BLaER1 (cell line): ENCODE measurements around the gene TBK1.
"Not testable (repeated sequence)": the region's sequence is repeated elsewhere in the genome, so short reads cannot be mapped to it uniquely, and the experiment has no call there.

Experiments used
- H3K27ac ChIP-seq: shearing (Covaris generic); formaldehyde crosslinking; 2 replicates; pipeline ENCODE4 v1.8.1; 2022
- H3K27me3 ChIP-seq: shearing (Covaris generic); formaldehyde crosslinking; 2 replicates; pipeline ENCODE4 v1.8.1; 2022
- H3K36me3 ChIP-seq: shearing (Covaris generic); formaldehyde crosslinking; 2 replicates; pipeline ENCODE4 v1.8.1; 2022
- H3K4me1 ChIP-seq: shearing (Covaris generic); formaldehyde crosslinking; 2 replicates; pipeline ENCODE4 v1.8.1; 2022
- H3K4me2 ChIP-seq: shearing (Covaris generic); formaldehyde crosslinking; 2 replicates; pipeline ENCODE4 v1.8.1; 2022
- H3K4me3 ChIP-seq: shearing (Covaris generic); formaldehyde crosslinking; 2 replicates; pipeline ENCODE4 v1.8.1; 2022
- H3K9ac ChIP-seq: shearing (Covaris generic); formaldehyde crosslinking; 2 replicates; pipeline ENCODE4 v1.8.1; 2022
- H3K9me3 ChIP-seq: shearing (Covaris generic); formaldehyde crosslinking; 2 replicates; pipeline ENCODE4 v1.8.1; 2022
- H4K20me1 ChIP-seq: shearing (Covaris generic); formaldehyde crosslinking; 2 replicates; pipeline ENCODE4 v1.8.1; 2022
- Cebpa-rat ChIP-seq: shearing (Covaris generic); IDR thresholded peaks from 2 replicates; pipeline ENCODE4 v1.8.1; 2022

The TBK1 gene

GRCh38 chr12:64532734-64533351 lies 80.9 kb downstream of the TBK1 start:
- Histone ChIP-seq H3K36me3 (no peaks in the 10 kb centered on the region), H3K27me3 (no peaks in the 10 kb centered on the region), H3K27ac (no peak overlapping the region), H3K4me2 (no peak overlapping the region), H3K4me3 (no peak overlapping the region), H3K9me3 (no peaks in the 10 kb centered on the region), H3K4me1 (no peaks in the 10 kb centered on the region), H3K9ac (no peak overlapping the region), H4K20me1 (no peaks in the 10 kb centered on the region)
- TF ChIP-seq Cebpa-rat = no peak

GRCh38 chr12:64534672-64535199 lies 82.8 kb downstream of the TBK1 start:
- H3K9me3 ChIP-seq = no peaks in the 10 kb centered on the region
- no peak overlapping the region for H3K4me2 ChIP-seq
- H3K4me3 ChIP-seq = no peak overlapping the region
- H3K27me3 ChIP-seq = no peaks in the 10 kb centered on the region
- no peaks in the 10 kb centered on the region for H3K4me1 ChIP-seq
- no peaks in the 10 kb centered on the region for H3K36me3 ChIP-seq
- H3K9ac ChIP-seq = no peak overlapping the region
- no peak for TF ChIP-seq Cebpa-rat
- no peak overlapping the region for H3K27ac ChIP-seq
- no peaks in the 10 kb centered on the region for H4K20me1 ChIP-seq

DNA sequence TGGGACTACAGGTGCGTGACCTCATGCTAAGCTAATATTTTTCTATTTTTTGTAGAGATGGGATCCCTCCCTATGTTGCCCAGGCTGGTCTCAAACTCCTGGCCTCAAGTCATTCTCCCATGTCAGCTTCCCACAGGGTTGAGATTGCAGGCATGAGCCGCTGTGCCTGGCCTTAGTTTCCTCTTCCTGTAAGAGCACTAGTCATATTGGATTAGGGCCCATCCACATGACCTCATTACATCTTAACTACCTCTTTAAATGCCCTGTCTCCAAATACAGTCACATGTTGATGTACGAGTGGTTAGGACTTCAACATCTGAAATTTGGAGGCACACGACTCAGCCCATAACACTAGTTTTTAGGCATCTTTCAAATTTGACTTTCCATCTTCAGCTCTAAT lies 86.2 kb downstream of the TBK1 start:
- H3K4me2 ChIP-seq = no peak overlapping the region
- H4K20me1 ChIP-seq = no peaks in the 10 kb centered on the region
- H3K9me3 ChIP-seq = no peaks in the 10 kb centered on the region
- H3K27ac ChIP-seq = no peak overlapping the region
- no peak overlapping the region for H3K9ac ChIP-seq
- no peaks in the 10 kb centered on the region for H3K4me1 ChIP-seq
- H3K27me3 ChIP-seq = no peaks in the 10 kb centered on the region
- no peak for TF ChIP-seq Cebpa-rat
- no peaks in the 10 kb centered on the region for H3K36me3 ChIP-seq
- no peak overlapping the region for H3K4me3 ChIP-seq

GRCh38 chr12:64542409-64543047 lies 90.6 kb downstream of the TBK1 start:
- H4K20me1 ChIP-seq, H3K4me1 ChIP-seq, H3K9me3 ChIP-seq, H3K27me3 ChIP-seq, H3K27ac ChIP-seq, H3K4me3 ChIP-seq, H3K4me2 ChIP-seq, H3K9ac ChIP-seq, H3K36me3 ChIP-seq: not testable (repeated sequence)

DNA sequence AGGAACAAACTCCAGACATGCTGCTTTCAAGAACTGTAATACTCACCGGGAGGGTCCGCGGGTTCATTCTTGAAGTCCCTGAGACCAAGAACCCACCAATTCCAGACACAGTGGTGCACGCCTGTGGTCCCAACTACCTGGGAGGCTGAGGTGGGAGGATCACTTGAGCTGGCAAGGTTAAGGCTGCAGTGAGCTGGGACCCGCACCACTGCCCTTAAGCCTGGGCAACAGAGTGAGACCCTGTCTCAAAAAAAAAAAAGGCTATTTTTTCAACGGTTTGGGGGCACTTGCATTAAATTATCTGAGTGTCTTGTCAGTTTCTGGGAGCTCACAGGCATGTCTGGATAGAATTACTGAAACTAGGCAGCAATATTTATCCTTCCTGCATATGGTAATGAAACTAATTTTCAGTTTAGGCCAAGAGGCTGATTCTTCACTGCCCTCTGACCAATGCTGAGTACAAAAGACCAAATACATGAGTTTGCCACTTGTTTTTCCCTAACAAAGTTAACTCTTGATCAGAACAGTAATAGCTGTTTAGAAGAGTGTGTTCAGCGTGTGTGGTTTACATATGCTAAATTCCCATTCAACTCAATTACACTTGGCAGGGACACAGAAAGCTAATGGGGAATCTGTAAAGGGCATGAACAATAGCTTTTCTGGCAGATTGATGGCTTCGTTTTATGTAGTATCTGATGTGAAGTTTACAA lies 92.6 kb downstream of the TBK1 start:
- H3K36me3 ChIP-seq = no peaks in the 10 kb centered on the region
- no peak overlapping the region for H3K4me2 ChIP-seq
- H3K4me1 ChIP-seq = no peaks in the 10 kb centered on the region
- H3K27me3 ChIP-seq = no peaks in the 10 kb centered on the region
- no peaks in the 10 kb centered on the region for H4K20me1 ChIP-seq
- no peak for TF ChIP-seq Cebpa-rat
- no peak overlapping the region for H3K27ac ChIP-seq
- H3K9me3 ChIP-seq = 0 out of 2 replicates have a peak, but pooled peaks cover 3% of the 10 kb centered on the region
- H3K9ac ChIP-seq = no peak overlapping the region
- no peak overlapping the region for H3K4me3 ChIP-seq

DNA sequence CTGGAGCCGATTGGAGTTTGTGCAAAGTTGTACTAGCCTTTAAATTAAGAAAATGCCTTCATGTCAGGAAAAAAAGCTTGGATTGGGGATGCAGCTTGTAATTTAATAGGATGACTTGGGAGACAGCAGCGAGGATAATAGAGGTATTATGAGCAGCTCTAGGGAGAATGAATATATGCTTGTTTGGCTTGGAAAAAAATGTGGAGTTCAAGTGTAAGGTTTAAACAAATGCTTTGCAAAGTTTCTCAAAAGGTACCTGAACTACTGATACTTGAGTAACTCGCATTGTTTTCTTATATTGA lies 93.1 kb downstream of the TBK1 start:
- Histone ChIP-seq H3K9ac (no peak overlapping the region), H4K20me1 (no peaks in the 10 kb centered on the region), H3K27me3 (no peaks in the 10 kb centered on the region), H3K27ac (no peak overlapping the region), H3K4me3 (no peak overlapping the region), H3K36me3 (no peaks in the 10 kb centered on the region), H3K4me2 (no peak overlapping the region), H3K9me3 (0 out of 2 replicates have a peak, but pooled peaks cover 3% of the 10 kb centered on the region), H3K4me1 (no peaks in the 10 kb centered on the region)
- no peak for TF ChIP-seq Cebpa-rat

DNA sequence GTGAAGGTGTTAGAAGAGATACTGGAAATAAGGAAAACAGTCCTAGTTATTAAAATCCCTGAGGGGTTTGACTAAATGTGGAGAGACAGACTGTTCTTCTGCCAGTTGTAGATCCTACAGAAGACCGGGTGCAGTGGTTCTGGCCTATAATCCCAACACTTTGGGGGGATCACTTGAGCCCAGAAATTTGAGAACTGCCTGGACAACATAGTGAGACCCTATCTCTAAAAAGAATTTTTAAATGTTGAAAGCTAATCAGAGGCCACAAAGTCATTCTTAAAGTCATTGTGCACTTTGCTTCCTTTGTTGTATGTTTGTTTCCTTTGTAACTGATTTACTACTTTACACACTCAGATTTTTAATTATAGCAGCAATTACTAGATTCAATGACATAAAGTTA lies 97.2 kb downstream of the TBK1 start:
- H3K27me3 ChIP-seq = no peaks in the 10 kb centered on the region
- no peak overlapping the region for H3K27ac ChIP-seq
- no peaks in the 10 kb centered on the region for H3K4me1 ChIP-seq
- no peaks in the 10 kb centered on the region for H4K20me1 ChIP-seq
- H3K9me3 ChIP-seq = no peaks in the 10 kb centered on the region
- no peaks in the 10 kb centered on the region for H3K36me3 ChIP-seq
- no peak overlapping the region for H3K4me2 ChIP-seq
- H3K9ac ChIP-seq = no peak overlapping the region
- no peak overlapping the region for H3K4me3 ChIP-seq
- no peak for TF ChIP-seq Cebpa-rat

GRCh38 chr12:64550755-64551154 lies 98.8 kb downstream of the TBK1 start:
- no peak for TF ChIP-seq Cebpa-rat
- no peaks in the 10 kb centered on the region for H4K20me1 ChIP-seq
- no peak overlapping the region for H3K4me3 ChIP-seq
- H3K4me2 ChIP-seq = no peak overlapping the region
- peaks cover 5% of the 10 kb centered on the region; the same call in 1 of the 2 replicates for H3K4me1 ChIP-seq
- H3K36me3 ChIP-seq = no peaks in the 10 kb centered on the region
- no peak overlapping the region for H3K9ac ChIP-seq
- H3K27ac ChIP-seq = no peak overlapping the region
- no peaks in the 10 kb centered on the region for H3K9me3 ChIP-seq
- H3K27me3 ChIP-seq = no peaks in the 10 kb centered on the region

DNA sequence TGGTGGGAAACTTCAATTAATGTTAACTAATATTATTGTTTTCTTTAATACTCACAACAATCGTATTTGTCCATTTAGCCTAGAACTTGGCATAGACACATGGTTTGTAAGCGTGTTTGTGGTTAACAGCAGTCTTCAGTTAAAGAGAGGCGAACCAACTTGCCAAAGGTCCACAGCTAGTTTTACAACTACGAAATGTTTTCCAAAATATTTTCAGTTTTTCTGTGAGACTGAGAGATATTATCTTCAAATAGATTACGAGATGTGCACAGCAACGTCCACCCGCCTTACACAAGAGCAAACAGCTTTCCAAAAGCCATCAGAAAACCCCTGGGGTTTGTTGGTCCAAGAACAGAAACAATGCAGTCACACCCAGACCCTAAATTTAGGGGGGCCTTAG lies 99.8 kb downstream of the TBK1 start:
- TF ChIP-seq Cebpa-rat = no peak
- no peak overlapping the region for H3K9ac ChIP-seq
- H3K4me2 ChIP-seq = no peak overlapping the region
- no peaks in the 10 kb centered on the region for H3K9me3 ChIP-seq
- H3K4me3 ChIP-seq = no peak overlapping the region
- peaks cover 5% of the 10 kb centered on the region; the same call in 1 of the 2 replicates for H3K4me1 ChIP-seq
- H3K36me3 ChIP-seq = no peaks in the 10 kb centered on the region
- no peaks in the 10 kb centered on the region for H3K27me3 ChIP-seq
- no peak overlapping the region for H3K27ac ChIP-seq
- H4K20me1 ChIP-seq = no peaks in the 10 kb centered on the region
